IPS-11a (cell line): Measurements from ENCODE around the gene NIT2.
"Not testable (repeated sequence)": the region's sequence is repeated elsewhere in the genome, so short reads cannot be mapped to it uniquely, and the experiment has no call there.

Experiments used
- H3K4me3 ChIP-seq: one replicate; pipeline ENCODE4 v1.5.1; 2013; ENCODE audit warnings: low read depth, low read length, control low read depth

Gene NIT2, protein sequence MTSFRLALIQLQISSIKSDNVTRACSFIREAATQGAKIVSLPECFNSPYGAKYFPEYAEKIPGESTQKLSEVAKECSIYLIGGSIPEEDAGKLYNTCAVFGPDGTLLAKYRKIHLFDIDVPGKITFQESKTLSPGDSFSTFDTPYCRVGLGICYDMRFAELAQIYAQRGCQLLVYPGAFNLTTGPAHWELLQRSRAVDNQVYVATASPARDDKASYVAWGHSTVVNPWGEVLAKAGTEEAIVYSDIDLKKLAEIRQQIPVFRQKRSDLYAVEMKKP

DNA sequence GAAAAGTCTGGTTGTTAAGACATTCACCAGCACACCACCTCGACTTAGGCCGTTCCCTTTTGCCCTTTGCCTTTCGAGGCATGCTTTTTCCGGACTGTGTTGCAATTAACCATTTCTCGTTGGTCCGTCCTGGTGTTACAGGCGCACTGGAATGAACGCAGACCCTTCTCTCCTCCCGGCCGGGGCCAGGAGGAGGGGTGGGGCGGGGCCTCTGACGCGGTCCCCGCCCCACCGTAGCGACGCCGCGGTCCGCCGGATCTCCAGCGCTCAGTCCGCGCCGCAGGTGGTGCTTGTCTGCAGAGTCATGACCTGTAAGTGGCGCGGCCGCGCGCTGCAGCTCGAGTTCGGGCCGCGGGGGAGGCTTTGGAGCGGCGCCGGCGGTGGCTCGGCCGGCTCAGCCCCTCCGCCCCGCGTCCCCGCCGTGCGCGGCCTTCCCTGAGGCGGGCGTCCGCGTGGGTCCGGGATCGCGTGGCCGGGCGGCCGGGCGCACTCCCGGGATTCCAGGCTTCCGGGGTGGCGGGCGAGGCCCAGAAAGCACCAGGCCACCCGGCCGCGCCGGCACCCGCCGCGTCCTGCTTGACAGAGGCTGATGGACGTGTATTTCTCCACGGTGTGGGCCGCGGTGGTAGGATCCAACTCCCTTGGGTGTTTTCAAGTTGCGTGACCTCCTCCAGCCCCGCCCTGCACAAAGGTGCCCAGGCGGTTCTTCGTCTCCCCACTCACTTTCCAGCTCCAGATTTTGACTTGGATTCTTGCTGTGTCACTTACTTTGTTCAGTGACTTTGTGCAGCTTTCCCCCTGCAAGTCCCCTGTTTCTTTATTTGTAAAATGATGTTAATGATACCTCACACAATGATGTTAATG, at the start of gene NIT2:
Gene NIT2 (plus strand): TSS at position 270 of the 864 bp plus-strand sequence. CDS start 35 bp downstream, at position 305.
- peak within 1 kb of the TSS; percentile 66 for H3K4me3 ChIP-seq

DNA sequence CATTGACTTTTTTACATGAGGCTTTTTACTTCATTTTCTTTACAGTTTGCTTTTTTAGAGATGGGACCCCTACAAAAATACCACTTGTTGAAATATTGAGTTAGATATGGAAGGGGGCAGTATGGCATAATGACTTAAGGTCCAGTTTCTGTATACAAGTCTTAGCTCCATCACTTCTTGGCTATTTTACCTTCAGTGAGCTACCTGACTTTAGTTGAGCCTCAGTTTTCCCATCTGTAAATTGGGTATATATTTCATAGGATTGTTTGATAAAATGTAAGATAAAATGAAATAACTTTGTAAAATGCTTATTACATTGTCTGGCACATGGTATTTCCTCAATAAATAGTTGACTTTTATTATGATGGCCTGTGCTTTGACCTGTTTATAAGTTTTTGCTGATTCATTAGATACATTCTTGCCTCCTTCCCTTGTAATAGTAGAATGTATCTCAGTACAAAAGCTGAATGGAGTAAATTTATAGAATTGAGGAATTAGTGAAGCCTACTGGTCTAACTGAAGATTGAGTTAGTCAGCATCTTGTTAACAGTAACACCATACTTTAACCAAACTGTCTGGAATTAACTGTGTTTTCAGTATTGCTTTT, 46.2 kb upstream of the NIT2 start:
- H3K4me3 ChIP-seq, result no peak overlapping the region

- H3K4me3 ChIP-seq, result no peak overlapping the region
These were observed 45.2 kb upstream of the NIT2 start for GRCh38 chr3:100289339-100289738.

GRCh38 chr3:100295089-100295488, 39.5 kb upstream of the NIT2 start:
- H3K4me3 ChIP-seq, result no peak overlapping the region

GRCh38 chr3:100297784-100298183, 36.8 kb upstream of the NIT2 start:
- no peak overlapping the region for H3K4me3 ChIP-seq

GRCh38 chr3:100299016-100299415, 35.5 kb upstream of the NIT2 start:
- H3K4me3 ChIP-seq, result no peak overlapping the region

GRCh38 chr3:100306695-100307094, 27.9 kb upstream of the NIT2 start:
- H3K4me3 ChIP-seq, result no peak overlapping the region

DNA sequence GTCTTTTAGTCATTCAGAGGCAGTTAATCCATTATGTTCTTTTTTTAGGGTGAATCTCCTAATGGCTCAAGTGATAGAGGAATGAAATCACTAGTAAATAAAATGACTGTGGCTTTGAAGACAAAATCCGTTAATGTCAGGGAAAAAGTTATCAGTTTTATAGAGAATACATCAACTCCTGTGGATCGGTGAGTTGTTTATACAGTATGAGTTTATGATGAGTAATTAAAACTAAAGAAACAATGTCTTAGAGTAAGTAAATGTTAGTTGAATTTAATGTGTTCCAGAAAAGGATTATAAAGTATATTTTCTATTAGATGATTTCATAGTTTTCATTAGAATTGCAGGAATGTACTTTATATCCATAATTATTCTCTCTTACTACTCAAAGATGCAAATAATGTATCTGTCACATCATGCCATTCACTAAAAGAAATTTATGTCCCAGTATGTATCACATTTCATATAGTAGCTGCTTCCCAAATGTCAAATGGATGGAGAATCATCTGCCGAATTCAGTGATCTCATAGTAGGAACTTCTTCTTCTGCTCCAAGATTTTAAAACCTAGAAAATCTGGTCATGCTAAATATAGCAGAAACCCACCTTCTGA, 24.1 kb upstream of the NIT2 start:
- no peak overlapping the region for H3K4me3 ChIP-seq

DNA sequence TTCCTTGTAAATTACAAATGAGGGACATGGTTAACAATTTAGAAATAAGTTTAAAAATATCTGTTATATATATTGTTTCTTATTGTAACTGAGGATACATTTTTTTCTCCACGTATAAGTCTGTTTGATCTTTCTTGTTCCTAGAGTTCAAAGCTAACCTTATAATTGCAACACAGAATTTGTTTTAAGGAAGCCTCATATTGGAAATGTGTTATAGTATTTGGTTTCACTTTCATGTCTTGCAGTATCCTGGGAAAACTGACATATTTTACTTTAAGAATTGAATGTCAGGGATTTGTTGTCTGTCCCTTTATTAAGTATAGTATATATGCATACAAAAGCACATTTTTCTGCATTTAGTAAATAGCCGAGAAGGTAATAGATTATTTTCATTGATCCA, 23.5 kb upstream of the NIT2 start:
- H3K4me3 ChIP-seq, result no peak overlapping the region

DNA sequence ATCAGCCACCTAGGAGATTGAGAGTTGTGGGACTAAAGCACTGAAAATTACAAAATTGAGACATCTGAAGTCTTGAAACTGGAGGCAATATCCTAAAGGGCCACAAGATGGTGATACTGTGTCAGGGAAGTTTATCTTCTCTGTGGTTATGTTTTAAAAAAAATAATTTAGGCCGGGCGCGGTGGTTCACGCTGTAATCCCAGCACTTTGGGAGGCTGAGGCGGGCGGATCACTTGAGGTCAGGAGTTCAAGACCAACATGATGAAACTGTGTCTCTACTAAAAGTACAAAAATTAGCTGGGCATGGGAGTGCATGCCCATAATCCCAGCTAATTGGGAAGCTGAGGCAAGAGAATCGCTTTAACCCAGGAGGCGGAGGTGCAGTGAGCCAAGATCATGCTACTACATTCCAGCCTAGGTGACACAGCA, 17.9 kb upstream of the NIT2 start:
- no peak overlapping the region for H3K4me3 ChIP-seq

DNA sequence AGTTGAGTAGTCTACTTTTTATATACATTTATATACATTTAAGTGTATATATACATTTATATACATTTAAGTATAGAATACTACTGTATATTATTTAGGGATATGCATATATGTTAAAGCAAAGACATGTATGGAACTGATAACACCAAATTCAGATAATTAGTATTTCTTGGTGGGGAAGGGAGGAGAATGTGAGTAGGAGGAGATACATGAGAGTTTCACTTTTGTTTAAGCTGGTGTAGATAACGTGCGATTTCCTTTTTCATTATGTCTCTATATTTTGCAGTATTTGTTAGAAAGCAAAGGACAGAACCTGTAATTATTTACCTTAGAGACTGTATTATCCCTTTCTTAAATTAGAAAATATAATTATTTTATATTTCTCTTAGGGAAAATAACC, 16.6 kb upstream of the NIT2 start:
- H3K4me3 ChIP-seq, result no peak overlapping the region

- no peak overlapping the region for H3K4me3 ChIP-seq
These were observed 14.6 kb upstream of the NIT2 start for GRCh38 chr3:100319951-100320350.

DNA sequence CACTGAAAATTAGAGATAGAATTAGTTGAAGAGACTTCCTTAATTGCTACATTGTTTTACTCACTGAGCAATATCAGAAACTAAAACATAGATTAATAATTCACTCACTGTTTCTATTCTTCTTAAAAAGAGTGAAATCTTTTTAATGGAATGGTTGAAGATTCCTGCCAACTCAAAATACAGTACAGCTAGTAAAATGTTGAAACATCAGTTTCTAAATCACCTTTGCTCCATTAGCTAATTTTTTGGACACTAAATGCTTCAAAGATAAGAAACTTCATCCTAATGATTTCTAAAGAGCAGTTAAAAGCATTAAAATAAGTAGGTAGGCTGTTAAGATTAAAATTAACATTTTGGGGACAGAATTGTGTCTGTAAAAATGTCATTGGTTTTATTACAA, 10.5 kb upstream of the NIT2 start:
- no peak overlapping the region for H3K4me3 ChIP-seq

DNA sequence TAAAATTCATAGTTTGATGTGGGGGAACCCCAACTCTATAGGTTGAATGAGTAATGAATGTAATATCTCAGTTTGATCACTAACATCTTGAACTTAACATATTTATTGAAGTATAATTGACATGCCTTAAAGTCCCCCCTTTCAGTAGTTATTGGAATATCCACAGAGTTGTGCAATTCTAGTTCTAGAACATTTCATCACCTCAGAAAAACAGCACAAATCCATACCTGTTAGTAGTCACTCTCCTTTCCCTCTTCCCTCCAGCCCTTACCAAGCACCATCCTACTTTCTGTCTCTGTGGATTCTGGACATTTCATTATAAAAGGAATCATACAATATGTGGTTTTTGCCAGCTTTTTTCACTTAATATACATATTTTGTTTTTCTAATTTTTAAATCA, 8.7 kb upstream of the NIT2 start:
- no peak overlapping the region for H3K4me3 ChIP-seq

DNA sequence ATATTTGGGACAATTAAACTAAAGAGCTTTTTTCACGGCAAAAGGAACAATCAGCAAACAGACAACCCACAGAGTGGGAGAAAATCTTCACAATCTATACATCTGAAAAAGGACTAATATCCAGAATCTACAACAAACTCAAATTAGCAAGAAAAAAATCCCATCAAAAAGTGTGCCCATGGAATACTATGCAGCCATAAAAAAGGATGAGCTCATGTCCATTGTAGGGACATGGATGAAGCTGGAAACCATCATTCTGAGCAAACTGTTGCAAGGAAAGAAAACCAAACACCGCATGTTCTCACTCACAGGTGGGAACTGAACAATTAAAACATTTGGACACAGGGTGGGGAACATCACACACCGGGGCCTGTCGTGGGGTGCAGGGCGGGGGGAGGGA, 7.2 kb upstream of the NIT2 start:
- H3K4me3 ChIP-seq, result not testable (repeated sequence)

DNA sequence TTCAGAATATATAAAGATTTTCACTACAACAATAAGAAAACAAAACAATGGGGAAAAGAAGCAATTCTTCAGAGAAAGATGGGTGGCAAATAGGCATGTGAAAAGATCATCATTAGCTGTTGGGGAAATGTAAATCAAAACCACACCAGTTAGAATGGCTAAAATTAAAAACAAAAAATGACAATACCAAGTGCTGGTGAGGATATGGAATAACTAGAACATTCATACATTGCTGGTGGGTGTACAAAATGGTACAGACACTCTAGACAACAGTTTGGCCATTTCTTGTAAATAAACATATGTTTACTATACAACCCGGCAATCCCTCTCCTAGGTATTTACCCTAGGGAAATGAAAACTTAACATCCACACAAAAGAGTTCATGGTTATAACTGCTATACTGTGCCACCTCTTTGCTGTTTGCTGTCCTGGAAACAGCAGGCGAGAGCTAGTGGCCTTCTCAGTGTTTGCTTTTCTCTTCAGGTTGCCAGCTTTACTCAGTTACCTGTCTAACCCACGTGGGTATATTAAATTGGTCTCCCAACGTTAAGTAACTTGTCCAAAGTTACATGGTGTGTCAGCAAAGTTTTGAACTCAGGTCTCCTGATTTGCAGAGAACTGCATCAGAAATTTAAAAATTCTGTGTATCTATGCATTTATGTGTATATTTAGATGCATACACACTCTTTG, 4.6 kb upstream of the NIT2 start:
- no peak overlapping the region for H3K4me3 ChIP-seq

DNA sequence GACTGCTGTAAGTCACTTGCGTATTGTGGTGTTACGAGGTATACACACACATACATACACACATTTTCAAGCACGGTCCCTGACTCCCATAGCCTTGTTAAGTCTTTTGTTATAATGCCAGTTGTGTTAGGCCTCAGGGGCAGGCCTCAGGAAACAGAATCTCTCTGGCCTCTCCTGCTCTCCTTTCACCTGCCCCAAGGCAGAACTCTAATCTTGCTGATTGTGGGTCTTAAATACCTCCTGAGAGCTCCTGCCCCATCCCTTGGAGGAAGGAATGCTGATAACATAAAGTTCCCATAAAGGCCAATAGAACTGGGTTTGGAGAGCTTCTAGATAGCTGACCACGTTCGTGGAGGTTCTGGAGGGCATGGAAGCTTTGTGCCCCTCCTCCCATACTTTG, 3.9 kb upstream of the NIT2 start:
- H3K4me3 ChIP-seq, result no peak overlapping the region

GRCh38 chr3:100331660-100332059, 2.9 kb upstream of the NIT2 start:
- no peak overlapping the region for H3K4me3 ChIP-seq

- H3K4me3 ChIP-seq, result no peak overlapping the region
These were observed 1.5 kb upstream of the NIT2 start for GRCh38 chr3:100333051-100333450.

- peak overlapping the region; percentile 63 for H3K4me3 ChIP-seq
These were observed 528 bp upstream of the NIT2 start for GRCh38 chr3:100333970-100334487.

GRCh38 chr3:100335434-100335833, 877 bp downstream of the NIT2 start:
- peak overlapping the region; percentile 66 for H3K4me3 ChIP-seq
